HepG2 (cell line): ENCODE results near the gene NSUN5. TPM values are rescaled to one million over a fixed set of nuclear protein-coding genes. Genes with fewer than 3 reads are reported as not detected.
A peak's percentile ranks its signal among the peaks of the same experiment; 100 is the strongest.

Source experiments
- ATAC-seq: fragments of 200-7000 bp; cut with Tn5 transposase; 3 replicates; pipeline ENCODE4 v1.9.1; 2020; ENCODE audit warnings: mild to moderate bottlenecking, moderate library complexity
- BruUV-seq: library from RNA; stranded (reverse); fragments of 400-500 nt; replicated peaks from 2 replicates; lab custom pipeline; 2021; lab: Mats Ljungman, UMichigan
- CTCF ChIA-PET: fragments of 300-600 bp; formaldehyde crosslinking; extraction: SDS; loops from one replicate; lab custom pipeline; 2021; ENCODE audit warnings: low total read pairs, inconsistent platforms, low intra/inter-chr PET ratio; lab: Yijun Ruan, JAX
- POLR2A ChIA-PET: fragments of 350-600 bp; sonication (Branson Sonifier 250); formaldehyde crosslinking; loops from one replicate; lab custom pipeline; 2020; ENCODE audit warnings: antibody characterized with exemption, inconsistent platforms; lab: Yijun Ruan, JAX
- DNase-seq: peaks from one replicate; pipeline ENCODE4 v3.0.0-alpha.2; 2015; ENCODE audit warnings: low spot score
- FAIRE-seq: peaks from 3 replicates; lab custom pipeline; 2011; peaks lifted over from hg19 to GRCh38; lab: Jason Lieb, UNC
- H2AFZ ChIP-seq: one replicate; pipeline ENCODE4 v1.6.1; 2011; ENCODE audit warnings: low read length, inconsistent platforms
- H3K27ac ChIP-seq: fragments of 300-600 bp; 3 replicates; pipeline ENCODE4 v1.8.0; 2011; ENCODE audit warnings: mixed run types, mild to moderate bottlenecking, mixed read lengths, low read length, inconsistent platforms; ENCODE audit not compliant: insufficient read depth; ENCODE audit errors: extremely low read length
- H3K27me3 ChIP-seq, 2 experiments: fragments of 200-600 bp in 1 of 2; 2 replicates in 1 of 2; 3 replicates in 1 of 2; pipeline versions ENCODE4 v1.6.0 to v1.8.0; 2011; ENCODE audit warnings: low read length in 2 of 2, mild to moderate bottlenecking in 2 of 2, moderate library complexity in 2 of 2, inconsistent platforms in 1 of 2; ENCODE audit not compliant: insufficient read depth in 2 of 2, control insufficient read depth in 1 of 2
- H3K36me3 ChIP-seq, 2 experiments: fragments of 200-600 bp in 1 of 2; replicated peaks in 1 of 2; 2 replicates in 1 of 2; 3 replicates in 1 of 2; pipeline versions ENCODE4 v1.5.1 to v1.8.0; 2011; ENCODE audit warnings: low read length in 2 of 2, inconsistent platforms in 1 of 2; ENCODE audit not compliant: insufficient read depth in 2 of 2, control insufficient read depth in 1 of 2
- H3K4me1 ChIP-seq: 2 replicates; pipeline ENCODE4 v1.5.1; 2012; ENCODE audit warnings: low read length, inconsistent platforms; ENCODE audit not compliant: insufficient read depth
- H3K4me2 ChIP-seq: 2 replicates; pipeline ENCODE4 v1.6.0; 2011; ENCODE audit warnings: low read depth, low read length, inconsistent platforms
- H3K4me3 ChIP-seq, 3 experiments: fragments of 200-600 bp in 1 of 3; sonication (generic), shearing (Covaris generic) in 1 of 3; replicated peaks in 1 of 3; 2 replicates each; pipeline ENCODE4 v1.5.1; 2011 to 2016; ENCODE audit warnings: low read length in 3 of 3, inconsistent platforms in 2 of 3, low read depth in 2 of 3, mild to moderate bottlenecking in 2 of 3, control low read depth in 1 of 3, mixed read lengths in 1 of 3; ENCODE audit not compliant: insufficient read depth in 1 of 3
- H3K79me2 ChIP-seq: one replicate; pipeline ENCODE4 v1.6.1; 2011; ENCODE audit warnings: low read length, inconsistent platforms; ENCODE audit not compliant: insufficient read depth
- H3K9ac ChIP-seq: 2 replicates; pipeline ENCODE4 v1.6.0; 2011; ENCODE audit warnings: mild to moderate bottlenecking, low read depth, low read length, inconsistent platforms; ENCODE audit not compliant: insufficient read depth
- H3K9me3 ChIP-seq: 2 replicates; pipeline ENCODE4 v1.5.1; 2012; ENCODE audit warnings: mild to moderate bottlenecking, low read length
- H4K20me1 ChIP-seq: 2 replicates; pipeline ENCODE4 v1.6.0; 2011; ENCODE audit warnings: inconsistent platforms, mild to moderate bottlenecking, low read length, moderate library complexity; ENCODE audit not compliant: insufficient read depth
- BATF2 ChIP-seq: sonication (generic); formaldehyde crosslinking; IDR thresholded peaks from 2 replicates; pipeline ENCODE4 v1.8.0; 2022; ENCODE audit warnings: mild to moderate bottlenecking, missing genetic modification reagents, moderate library complexity
- FOXA3 ChIP-seq: IDR thresholded peaks from 2 replicates; pipeline ENCODE4 v1.6.1; 2016; ENCODE audit warnings: missing genetic modification reagents, missing compliant biosample characterization
- GFI1 ChIP-seq: sonication (generic); formaldehyde crosslinking; IDR thresholded peaks from 2 replicates; pipeline ENCODE4 v1.5.0; 2020; ENCODE audit warnings: missing genetic modification reagents, mild to moderate bottlenecking, borderline replicate concordance
- IRF2 ChIP-seq: IDR thresholded peaks from 2 replicates; pipeline ENCODE4 v1.6.1; 2018; ENCODE audit warnings: missing genetic modification reagents, missing compliant biosample characterization
- JARID2 ChIP-seq: sonication (generic); formaldehyde crosslinking; IDR thresholded peaks from 2 replicates; pipeline ENCODE4 v1.8.1; 2023; ENCODE audit warnings: missing genetic modification reagents, inconsistent platforms; ENCODE audit not compliant: insufficient replicate concordance
- MAX ChIP-seq: IDR thresholded peaks from 2 replicates; pipeline ENCODE4 v1.6.1; 2012; ENCODE audit warnings: inconsistent platforms
- MBNL3 ChIP-seq: fragments of 250-450 bp; sonication (Bioruptor Pico); conservative IDR thresholded peaks from 2 replicates; pipeline ENCODE4 v1.8.0; 2022; ENCODE audit warnings: mild to moderate bottlenecking, inconsistent platforms
- MIER3 ChIP-seq: IDR thresholded peaks from 2 replicates; pipeline ENCODE4 v1.6.1; 2016; ENCODE audit warnings: missing compliant biosample characterization, borderline replicate concordance
- SALL2 ChIP-seq: sonication (generic); formaldehyde crosslinking; IDR thresholded peaks from 2 replicates; pipeline ENCODE4 v1.8.1; 2023; ENCODE audit warnings: mild to moderate bottlenecking, missing genetic modification reagents, inconsistent platforms
- SAP130 ChIP-seq: IDR thresholded peaks from 2 replicates; pipeline ENCODE4 v1.6.1; 2016; ENCODE audit warnings: low read depth
- SMC3 ChIP-seq: IDR thresholded peaks from 2 replicates; pipeline ENCODE4 v1.6.1; 2011; ENCODE audit warnings: low read length, improper control_type of control experiment
- SP4 ChIP-seq: sonication (generic); formaldehyde crosslinking; IDR thresholded peaks from 2 replicates; pipeline ENCODE4 v1.8.1; 2023; ENCODE audit warnings: mild to moderate bottlenecking, missing genetic modification reagents
- SPEN ChIP-seq: sonication (generic); formaldehyde crosslinking; IDR thresholded peaks from 2 replicates; pipeline ENCODE4 v1.5.1; 2020; ENCODE audit warnings: low read depth, mild to moderate bottlenecking, missing genetic modification reagents
- STAT5B ChIP-seq: sonication (generic); formaldehyde crosslinking; IDR thresholded peaks from 2 replicates; pipeline ENCODE4 v1.4.0; 2020; ENCODE audit warnings: missing genetic modification reagents
- TBP ChIP-seq: sonication (generic); formaldehyde crosslinking; IDR thresholded peaks from 2 replicates; pipeline ENCODE4 v1.5.0; 2020; ENCODE audit warnings: missing genetic modification reagents
- TFE3 ChIP-seq: IDR thresholded peaks from 2 replicates; pipeline ENCODE4 v1.6.1; 2016
- ZMYM2 ChIP-seq: sonication (generic); formaldehyde crosslinking; IDR thresholded peaks from 2 replicates; pipeline ENCODE4 v1.8.0; 2022; ENCODE audit warnings: mild to moderate bottlenecking, missing genetic modification reagents
- ZNF274 ChIP-seq: sonication (generic); formaldehyde crosslinking; IDR thresholded peaks from 2 replicates; pipeline ENCODE4 v1.5.1; 2020; ENCODE audit warnings: mild to moderate bottlenecking, missing genetic modification reagents
- ZNF556 ChIP-seq: sonication (generic); formaldehyde crosslinking; IDR thresholded peaks from 2 replicates; pipeline ENCODE4 v1.4.0; 2020; ENCODE audit warnings: mild to moderate bottlenecking, missing genetic modification reagents, borderline replicate concordance
- ZNF710 ChIP-seq: sonication (generic); formaldehyde crosslinking; IDR thresholded peaks from 2 replicates; pipeline ENCODE4 v1.5.0; 2020; ENCODE audit warnings: mild to moderate bottlenecking, missing genetic modification reagents, borderline replicate concordance
- WGBS: methylation state at CpG from one replicate; pipeline ENCODE4 v1.1.6; 2017; ENCODE audit warnings: low lambda C conversion rate; 5-methylcytosine and 5-hydroxymethylcytosine counted together
- in situ Hi-C: cut with HindIII; loops from 2 replicates; pipeline ENCODE4 v1.10.0; 2017; ENCODE audit warnings: low pct_unique_long_range_greater_than_20kb; ENCODE audit not compliant: extremely low pct_ligation_motif_present
- intact Hi-C: fragments of 100-400 bp; cut with micrococcal nuclease; formaldehyde crosslinking; loops from one replicate; pipeline ENCODE4 v1.10.0; 2022; ENCODE audit not compliant: unreplicated experiment
- polyA plus RNA-seq, 8 experiments: library from polyadenylated mRNA; depleted of rRNA in 3 of 8; stranded (reverse) in 7 of 8; unstranded in 1 of 8; fragments of >200 nt; fragmentation: Illumina TruSeq in 4 of 8; extraction: Trizol in 4 of 8; gene quantifications; 2 replicates each; pipeline versions ENCODE4 v1.2.1 to v1.2.3, GENCODE V29; 2011 to 2016; ENCODE audit warnings: low read depth in 4 of 8, missing spikeins in 1 of 8, mixed read lengths in 1 of 8; ENCODE audit not compliant: insufficient read depth in 1 of 8
- total RNA-seq, 5 experiments: library from RNA; depleted of rRNA; stranded (reverse); fragments of >200 nt; fragmentation: Illumina TruSeq; extraction: Trizol; gene quantifications; 2 replicates each; pipeline ENCODE4 v1.2.3, GENCODE V29; 2016; ENCODE audit warnings: low read depth in 1 of 5

The NSUN5 gene
- total and polyA plus RNA-seq, 2 of the 13 experiments (the other 11 are each of a cell fraction or from before 2014, with no cell fraction given) = 19.9 to 35.8 TPM

- Histone ChIP-seq H3K79me2 (no peaks in the 10 kb centered on the region), H3K4me3 (peak overlapping the region; percentile 11 to 67 (median 43); a peak in 4 of 6 replicates), H3K9me3 (no peaks in the 10 kb centered on the region), H4K20me1 (no peaks in the 10 kb centered on the region), H3K4me2 (peak overlapping the region; percentile 87), H2AFZ (peak overlapping the region; percentile 83), H3K9ac (peak overlapping the region; percentile 26; the same call in 1 of the 2 replicates), H3K4me1 (peaks cover 62% of the 10 kb centered on the region), H3K27me3 (peaks cover 0 to 5% of the 10 kb centered on the region in 2 experiments; a peak in 1 of 5 replicates), H3K27ac (no peak overlapping the region), H3K36me3 (no peaks in the 10 kb centered on the region)
- intact Hi-C loops = loop anchor here (1.0 to 2.0 kb wide), 4 partner anchors 16 to 109 kb away; no protein-coding TSS in a partner anchor
- CTCF ChIA-PET = interaction anchor here (1.1 to 1.4 kb wide), 2 partner anchors 18 to 109 kb away, joined by 3 to 8 read pairs; no protein-coding TSS in a partner anchor
- in situ Hi-C loops = loop anchor here (5.0 kb wide), 1 partner anchor 95 kb away; no protein-coding TSS in a partner anchor
- peak; percentile 73 for DNase-seq
- POLR2A ChIA-PET = interaction anchor here (0.8 to 2.2 kb wide), 7 partner anchors 11 to 94 kb away, joined by 3 to 12 read pairs (median 3); no protein-coding TSS in a partner anchor
- ATAC-seq = peak; percentile 79
- no TSS peak for BruUV-seq
- FAIRE-seq = peak; percentile 82
- WGBS = 20% methylated on average over 8 of the region's 8 CpGs
- TF ChIP-seq FOXA3 (CRISPR knock-in tag) (peak; percentile 60; the same call in 1 of the 2 replicates), MAX (peak; percentile 80), JARID2 (no peak), TFE3 (peak; percentile 45; the same call in 1 of the 2 replicates), SALL2 (peak; percentile 28; the same call in 1 of the 2 replicates), BATF2 (CRISPR knock-in tag) (no peak), ZNF710 (CRISPR knock-in tag) (0 out of 2 replicates have a peak, but pooled peaks have one; percentile 20), SP4 (CRISPR knock-in tag) (peak; percentile 15; the same call in 1 of the 2 replicates), MBNL3 (CRISPR knock-in tag) (no peak), ZNF274 (CRISPR knock-in tag) (peak; percentile 32; the same call in 1 of the 2 replicates), ZMYM2 (0 out of 2 replicates have a peak, but pooled peaks have one; percentile 27), SPEN (CRISPR knock-in tag) (peak; percentile 33), TBP (CRISPR knock-in tag) (no peak), ZNF556 (CRISPR knock-in tag) (0 out of 2 replicates have a peak, but pooled peaks have one; percentile 65), IRF2 (peak; percentile 66; the same call in 1 of the 2 replicates), MIER3 (0 out of 2 replicates have a peak, but pooled peaks have one; percentile 48), SAP130 (CRISPR knock-in tag) (peak; percentile 45; the same call in 1 of the 2 replicates), STAT5B (CRISPR knock-in tag) (no peak), SMC3 (peak; percentile 83), GFI1 (peak; percentile 56; the same call in 1 of the 2 replicates)
Observed at GRCh38 chr7:73342645-73343044, 34.0 kb upstream of the NSUN5 start.
